ENCODE measurements around the gene CDC73.

CDC73 gene

GRCh38 chr1:193219391-193219790, 97.6 kb downstream of the CDC73 start:
- no peak overlapping the region for H2AFZ ChIP-seq (ENCODE audit: low read depth, low read length, severe bottlenecking)
- no peak overlapping the region for H3K27ac ChIP-seq (ENCODE audit: low read depth, low read length)
- H3K4me3 ChIP-seq (ENCODE audit: insufficient read depth, low read length, poor library complexity, severe bottlenecking) = no peak overlapping the region
- no peaks in the 10 kb centered on the region for H3K9me2 ChIP-seq (replicated peaks; ENCODE audit: insufficient read depth, low read length)
- H3K79me2 ChIP-seq (ENCODE audit: insufficient read depth, low read length) = no peaks in the 10 kb centered on the region
- H3K4me2 ChIP-seq (ENCODE audit: low read depth, low read length, poor library complexity, severe bottlenecking) = no peak overlapping the region
- no peaks in the 10 kb centered on the region; the same call in 1 of the 2 replicates for H3F3A ChIP-seq (ENCODE audit: insufficient read depth)
- H3K36me3 ChIP-seq (ENCODE audit: low read length) = peaks cover 7% of the 10 kb centered on the region; the same call in 1 of the 2 replicates
- no peaks in the 10 kb centered on the region for H3K27me3 ChIP-seq (ENCODE audit: low read length)
- no peaks in the 10 kb centered on the region for H4K20me1 ChIP-seq (ENCODE audit: low read depth, low read length)
- TF ChIP-seq EZH2phosphoT487 (conservative IDR thresholded peaks at IDR 0.05; ENCODE audit: low read length) (no peak), CTCF (IDR thresholded peaks at IDR 0.05; ENCODE audit: insufficient read depth, low read length, poor library complexity, severe bottlenecking) (no peak)
- H3K9ac ChIP-seq (ENCODE audit: low read length) = no peak overlapping the region
- no peaks in the 10 kb centered on the region for H3K9me3 ChIP-seq (ENCODE audit: insufficient read depth, low read length)

GRCh38 chr1:193221651-193222050, 99.8 kb downstream of the CDC73 start:
- no peak overlapping the region for H3K27ac ChIP-seq (ENCODE audit: low read depth, low read length)
- no peaks in the 10 kb centered on the region; the same call in 1 of the 2 replicates for H3F3A ChIP-seq (ENCODE audit: insufficient read depth)
- peaks cover 7% of the 10 kb centered on the region; the same call in 1 of the 2 replicates for H3K36me3 ChIP-seq (ENCODE audit: low read length)
- no peaks in the 10 kb centered on the region for H4K20me1 ChIP-seq (ENCODE audit: low read depth, low read length)
- no peaks in the 10 kb centered on the region for H3K9me3 ChIP-seq (ENCODE audit: insufficient read depth, low read length)
- H3K79me2 ChIP-seq (ENCODE audit: insufficient read depth, low read length) = no peaks in the 10 kb centered on the region
- H3K4me2 ChIP-seq (ENCODE audit: low read depth, low read length, poor library complexity, severe bottlenecking) = no peak overlapping the region
- TF ChIP-seq CTCF (IDR thresholded peaks at IDR 0.05; ENCODE audit: insufficient read depth, low read length, poor library complexity, severe bottlenecking) (no peak), EZH2phosphoT487 (conservative IDR thresholded peaks at IDR 0.05; ENCODE audit: low read length) (no peak)
- no peaks in the 10 kb centered on the region for H3K9me2 ChIP-seq (replicated peaks; ENCODE audit: insufficient read depth, low read length)
- H2AFZ ChIP-seq (ENCODE audit: low read depth, low read length, severe bottlenecking) = no peak overlapping the region
- H3K9ac ChIP-seq (ENCODE audit: low read length) = no peak overlapping the region
- no peaks in the 10 kb centered on the region for H3K27me3 ChIP-seq (ENCODE audit: low read length)
- no peak overlapping the region for H3K4me3 ChIP-seq (ENCODE audit: insufficient read depth, low read length, poor library complexity, severe bottlenecking)

GRCh38 chr1:193222056-193222615, 100.3 kb downstream of the CDC73 start:
- no peaks in the 10 kb centered on the region for H3K79me2 ChIP-seq (ENCODE audit: insufficient read depth, low read length)
- H2AFZ ChIP-seq (ENCODE audit: low read depth, low read length, severe bottlenecking) = no peak overlapping the region
- no peaks in the 10 kb centered on the region for H3K9me3 ChIP-seq (ENCODE audit: insufficient read depth, low read length)
- TF ChIP-seq CTCF (IDR thresholded peaks at IDR 0.05; ENCODE audit: insufficient read depth, low read length, poor library complexity, severe bottlenecking) (no peak), EZH2phosphoT487 (conservative IDR thresholded peaks at IDR 0.05; ENCODE audit: low read length) (no peak)
- H3K27me3 ChIP-seq (ENCODE audit: low read length) = no peaks in the 10 kb centered on the region
- H3K9ac ChIP-seq (ENCODE audit: low read length) = no peak overlapping the region
- H3K4me2 ChIP-seq (ENCODE audit: low read depth, low read length, poor library complexity, severe bottlenecking) = no peak overlapping the region
- no peaks in the 10 kb centered on the region for H3K9me2 ChIP-seq (replicated peaks; ENCODE audit: insufficient read depth, low read length)
- no peaks in the 10 kb centered on the region; the same call in 1 of the 2 replicates for H3F3A ChIP-seq (ENCODE audit: insufficient read depth)
- H4K20me1 ChIP-seq (ENCODE audit: low read depth, low read length) = no peaks in the 10 kb centered on the region
- no peak overlapping the region for H3K4me3 ChIP-seq (ENCODE audit: insufficient read depth, low read length, poor library complexity, severe bottlenecking)
- peaks cover 7% of the 10 kb centered on the region; the same call in 1 of the 2 replicates for H3K36me3 ChIP-seq (ENCODE audit: low read length)
- H3K27ac ChIP-seq (ENCODE audit: low read depth, low read length) = no peak overlapping the region

All from SU-DHL-6 (cell line).